PC-9 (cell line): ENCODE measurements around the gene CELF4. TPM values are rescaled to one million over a fixed set of nuclear protein-coding genes. Genes with fewer than 3 reads are reported as not detected.

Experiments
- BruUV-seq: library from RNA; stranded (reverse); fragments of 400-500 nt; replicated peaks from 2 replicates; lab custom pipeline; 2021; lab: Mats Ljungman, UMichigan
- CTCF ChIA-PET: fragments of 300-600 bp; sonication (Branson Sonifier 250); formaldehyde crosslinking; loops from one replicate; lab custom pipeline; 2022; ENCODE audit warnings: antibody characterized with exemption; lab: Charles Lee
- POLR2A ChIA-PET: fragments of 300-600 bp; sonication (Branson Sonifier 250); formaldehyde crosslinking; loops from one replicate; lab custom pipeline; 2022; ENCODE audit warnings: antibody characterized with exemption; ENCODE audit not compliant: unreplicated experiment; lab: Charles Lee
- DNase-seq, 2 experiments: peaks; one replicate each; pipeline versions ENCODE4 v3.0.0 to v3.0.0-alpha.2; 2015 to 2022; ENCODE audit warnings: mixed read lengths in 1 of 2
- H2AFZ ChIP-seq: fragments of 200-600 bp; sonication (generic); 2 replicates; pipeline ENCODE4 v1.8.1; 2017; ENCODE audit warnings: antibody characterized with exemption
- H3F3A ChIP-seq: fragments of 200-600 bp; sonication (generic); 2 replicates; pipeline ENCODE4 v1.8.1; 2017; ENCODE audit warnings: antibody characterized with exemption, mild to moderate bottlenecking, low read depth; ENCODE audit not compliant: insufficient read depth
- H3K27ac ChIP-seq: fragments of 200-600 bp; sonication (generic); 2 replicates; pipeline ENCODE4 v1.6.1; 2016; ENCODE audit warnings: mixed run types
- H3K27me3 ChIP-seq: fragments of 200-600 bp; sonication (generic); 2 replicates; pipeline ENCODE4 v1.6.1; 2016; ENCODE audit warnings: low read depth, mixed run types; ENCODE audit not compliant: insufficient read depth
- H3K36me3 ChIP-seq: fragments of 200-600 bp; sonication (generic); 2 replicates; pipeline ENCODE4 v1.6.1; 2016; ENCODE audit warnings: low read depth, mixed run types
- H3K4me1 ChIP-seq: fragments of 200-600 bp; sonication (generic); replicated peaks from 2 replicates; pipeline ENCODE4 v1.6.1; 2016; ENCODE audit warnings: mixed run types; ENCODE audit not compliant: insufficient read depth
- H3K4me2 ChIP-seq: fragments of 200-600 bp; sonication (generic); 2 replicates; pipeline ENCODE4 v1.6.1; 2017; ENCODE audit warnings: mixed run types
- H3K4me3 ChIP-seq: fragments of 200-600 bp; sonication (generic); 2 replicates; pipeline ENCODE4 v1.6.1; 2016; ENCODE audit warnings: mixed run types
- H3K79me2 ChIP-seq: fragments of 200-600 bp; sonication (generic); 2 replicates; pipeline ENCODE4 v1.6.1; 2017; ENCODE audit warnings: low read depth, mixed run types
- H3K9me2 ChIP-seq: fragments of 200-600 bp; sonication (generic); 2 replicates; pipeline ENCODE4 v1.8.1; 2017; ENCODE audit warnings: mild to moderate bottlenecking; ENCODE audit not compliant: insufficient read depth
- H3K9me3 ChIP-seq: fragments of 200-600 bp; sonication (generic); 2 replicates; pipeline ENCODE4 v1.8.1; 2016; ENCODE audit warnings: low read depth; ENCODE audit not compliant: insufficient read depth
- H4K20me1 ChIP-seq: fragments of 200-600 bp; sonication (generic); 2 replicates; pipeline ENCODE4 v1.8.1; 2017; ENCODE audit not compliant: insufficient read depth
- EZH2 ChIP-seq: fragments of 200-600 bp; sonication (generic); IDR thresholded peaks from 2 replicates; pipeline ENCODE4 v1.8.0; 2017; ENCODE audit warnings: antibody characterized with exemption, low read depth
- intact Hi-C: fragments of 100-400 bp; cut with micrococcal nuclease; formaldehyde crosslinking; loops from one replicate; pipeline ENCODE4 v1.10.0; 2022; ENCODE audit not compliant: unreplicated experiment
- total RNA-seq: library from RNA; stranded (reverse); gene quantifications from 2 replicates; pipeline ENCODE4 v1.2.3, GENCODE V29; 2021
- TF ChIP-seq, protein P1 (sequence below): fragments of 200-600 bp; sonication (generic); conservative IDR thresholded peaks from 2 replicates; pipeline ENCODE4 v1.6.1; 2017; ENCODE audit warnings: mixed run types, antibody characterized with exemption, mild to moderate bottlenecking, moderate library complexity

CELF4 gene
- total RNA-seq, 1 experiment from 2014 or later = 1.2 TPM

DNA sequence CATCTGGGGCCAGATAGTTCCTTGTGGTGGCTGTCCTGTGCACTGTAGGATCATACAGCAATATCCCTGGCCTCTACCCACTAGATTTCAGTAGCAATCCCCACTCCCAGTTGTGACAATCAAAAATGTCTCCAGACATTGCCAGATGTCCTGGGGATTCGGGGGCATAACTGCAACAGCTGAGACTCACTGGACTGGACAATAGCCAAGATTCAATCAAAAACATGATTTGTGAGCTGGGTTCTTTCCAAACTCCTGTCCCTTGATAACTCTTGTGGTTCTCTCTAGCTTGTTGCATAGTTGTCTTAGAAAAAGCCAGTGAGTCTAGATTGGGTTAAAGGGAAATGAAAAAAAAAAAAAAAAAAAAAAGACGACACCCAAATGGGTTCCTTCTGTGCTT, 293.4 kb downstream of the CELF4 start:
- no peak overlapping the region for H3K4me3 ChIP-seq
- ChIA-PET POLR2A (no interaction called here), CTCF (no interaction called here)
- intact Hi-C loops = no loop called here
- no peaks in the 10 kb centered on the region for H3K4me1 ChIP-seq
- no peak for DNase-seq
- no peak for TF ChIP-seq EZH2
- TF ChIP-seq, protein P1, sequence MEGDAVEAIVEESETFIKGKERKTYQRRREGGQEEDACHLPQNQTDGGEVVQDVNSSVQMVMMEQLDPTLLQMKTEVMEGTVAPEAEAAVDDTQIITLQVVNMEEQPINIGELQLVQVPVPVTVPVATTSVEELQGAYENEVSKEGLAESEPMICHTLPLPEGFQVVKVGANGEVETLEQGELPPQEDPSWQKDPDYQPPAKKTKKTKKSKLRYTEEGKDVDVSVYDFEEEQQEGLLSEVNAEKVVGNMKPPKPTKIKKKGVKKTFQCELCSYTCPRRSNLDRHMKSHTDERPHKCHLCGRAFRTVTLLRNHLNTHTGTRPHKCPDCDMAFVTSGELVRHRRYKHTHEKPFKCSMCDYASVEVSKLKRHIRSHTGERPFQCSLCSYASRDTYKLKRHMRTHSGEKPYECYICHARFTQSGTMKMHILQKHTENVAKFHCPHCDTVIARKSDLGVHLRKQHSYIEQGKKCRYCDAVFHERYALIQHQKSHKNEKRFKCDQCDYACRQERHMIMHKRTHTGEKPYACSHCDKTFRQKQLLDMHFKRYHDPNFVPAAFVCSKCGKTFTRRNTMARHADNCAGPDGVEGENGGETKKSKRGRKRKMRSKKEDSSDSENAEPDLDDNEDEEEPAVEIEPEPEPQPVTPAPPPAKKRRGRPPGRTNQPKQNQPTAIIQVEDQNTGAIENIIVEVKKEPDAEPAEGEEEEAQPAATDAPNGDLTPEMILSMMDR = no peak
- no peaks in the 10 kb centered on the region for H3K27me3 ChIP-seq
- H3K36me3 ChIP-seq = no peaks in the 10 kb centered on the region
- H4K20me1 ChIP-seq = no peaks in the 10 kb centered on the region
- no peaks in the 10 kb centered on the region for H3K9me3 ChIP-seq
- no peak overlapping the region for H3K4me2 ChIP-seq
- H3F3A ChIP-seq = no peaks in the 10 kb centered on the region
- H2AFZ ChIP-seq = no peak overlapping the region
- no peaks in the 10 kb centered on the region for H3K9me2 ChIP-seq
- no peaks in the 10 kb centered on the region for H3K79me2 ChIP-seq
- no TSS peak for BruUV-seq
- no peak overlapping the region for H3K27ac ChIP-seq

DNA sequence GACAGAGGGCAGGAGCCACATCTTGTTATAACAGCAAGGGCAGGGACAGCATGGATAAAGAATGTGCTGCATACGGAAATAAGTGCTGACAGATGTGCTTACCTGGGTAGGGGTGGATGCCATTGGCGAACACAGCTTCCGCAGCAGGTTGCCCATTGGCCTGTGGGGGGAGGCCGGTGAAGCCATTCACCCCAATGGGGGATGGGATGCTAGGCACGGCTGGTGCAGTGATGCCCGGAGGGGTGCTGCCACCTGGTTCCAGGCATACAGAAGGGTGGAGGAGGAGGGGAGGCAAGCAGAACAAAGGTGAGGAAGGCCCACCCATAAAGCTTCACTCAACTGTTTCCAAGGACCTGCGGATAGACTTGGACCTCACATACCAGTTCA, 294.9 kb downstream of the CELF4 start:
- Histone ChIP-seq H4K20me1 (no peaks in the 10 kb centered on the region), H3K4me1 (no peaks in the 10 kb centered on the region), H3K27ac (no peak overlapping the region), H2AFZ (no peak overlapping the region), H3K27me3 (no peaks in the 10 kb centered on the region), H3F3A (no peaks in the 10 kb centered on the region), H3K4me2 (no peak overlapping the region), H3K79me2 (no peaks in the 10 kb centered on the region), H3K9me3 (no peaks in the 10 kb centered on the region), H3K4me3 (no peak overlapping the region), H3K9me2 (no peaks in the 10 kb centered on the region), H3K36me3 (no peaks in the 10 kb centered on the region)
- DNase-seq = no peak
- BruUV-seq = no TSS peak
- ChIA-PET CTCF (no interaction called here), POLR2A (no interaction called here)
- TF ChIP-seq, protein P1 = no peak
- no peak for TF ChIP-seq EZH2
- intact Hi-C loops = no loop called here

DNA sequence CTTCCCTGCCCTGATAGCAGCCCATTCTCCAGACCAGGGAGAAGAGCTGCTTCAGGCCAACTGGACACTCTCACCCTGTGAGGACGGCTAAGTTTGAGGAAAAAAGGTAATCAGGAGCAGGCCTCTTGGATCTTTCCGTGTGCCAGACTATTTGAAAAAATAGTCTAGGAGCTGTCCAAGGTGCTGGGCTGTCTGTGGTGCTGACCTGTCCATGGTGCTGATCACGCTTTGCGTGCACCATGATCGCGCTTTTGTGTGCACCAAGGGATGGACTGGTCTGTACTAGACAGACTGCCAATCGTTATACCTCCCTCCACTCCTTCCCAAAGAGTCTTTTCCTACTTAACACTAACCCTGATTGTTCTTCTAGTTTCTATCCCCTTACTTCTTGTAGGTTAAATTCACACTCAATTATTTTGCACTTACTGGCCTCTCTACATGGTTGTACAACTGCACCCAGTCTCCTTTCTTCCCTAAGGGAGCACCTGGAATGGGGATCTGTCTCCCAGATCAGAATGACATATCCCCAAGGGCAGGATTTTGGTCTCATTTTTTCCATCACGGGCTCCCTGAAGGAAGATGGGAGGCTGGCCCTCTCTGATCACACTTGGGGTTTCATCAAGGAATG, 295.4 kb downstream of the CELF4 start:
- Histone ChIP-seq H3K4me3 (no peak overlapping the region), H3K4me2 (no peak overlapping the region), H2AFZ (no peak overlapping the region), H3K4me1 (no peaks in the 10 kb centered on the region), H3K36me3 (no peaks in the 10 kb centered on the region), H3K27me3 (no peaks in the 10 kb centered on the region), H3F3A (no peaks in the 10 kb centered on the region), H3K9me2 (no peaks in the 10 kb centered on the region), H3K9me3 (no peaks in the 10 kb centered on the region), H3K79me2 (no peaks in the 10 kb centered on the region), H3K27ac (no peak overlapping the region), H4K20me1 (no peaks in the 10 kb centered on the region)
- no TSS peak for BruUV-seq
- peak in 1 of 2 experiments; percentile 27 for DNase-seq
- ChIA-PET CTCF (no interaction called here), POLR2A (no interaction called here)
- TF ChIP-seq, protein P1 = no peak
- TF ChIP-seq EZH2 = no peak
- intact Hi-C loops = no loop called here
